ENCODE measurements around the gene TRIM15. TPM values are rescaled to one million over a fixed set of nuclear protein-coding genes. Genes with fewer than 3 reads are reported as not detected.

Gene TRIM15
- total RNA-seq, 1 experiment from 2014 or later, result 0.20 TPM

GRCh38 chr6:30160785-30161531 is 2.4 kb upstream of the TRIM15 start, which contains the start of gene TRIM10:
Gene TRIM10 (minus strand): TSS chr6:30161211. CDS start chr6:30160858, 353 bp downstream.
- no peak within 1 kb of the TSS for H3K23ac ChIP-seq (ENCODE audit: insufficient read length, low read depth, low read length)
- H2BK12ac ChIP-seq (ENCODE audit: insufficient read length, low read depth, low read length), result no peak within 1 kb of the TSS
- H2BK5ac ChIP-seq (ENCODE audit: insufficient read length, low read length), result no peak within 1 kb of the TSS
- no peaks in the 10 kb centered on the region for H3K79me1 ChIP-seq (ENCODE audit: insufficient read depth, low read depth, low read length, poor library complexity, severe bottlenecking)
- no peak for TF ChIP-seq CTCF (conservative IDR thresholded peaks at IDR 0.05)
- H3K27ac ChIP-seq (ENCODE audit: insufficient read length, low read depth, low read length), result no peak within 1 kb of the TSS
- H4K5ac ChIP-seq (ENCODE audit: insufficient read length, low read depth, low read length), result no peak within 1 kb of the TSS
- no peak for DNase-seq
- peak within 1 kb of the TSS; percentile 51 for H4K8ac ChIP-seq (replicated peaks; ENCODE audit: insufficient read length, low read depth, low read length)
- Mint-ChIP-seq H3K27me3 (ENCODE audit: low read depth) (peaks cover 48% of the 10 kb centered on the region), H3K4me1 (no peaks in the 10 kb centered on the region), H3K27ac (no peak within 1 kb of the TSS), H3K36me3 (ENCODE audit: insufficient read depth in 1 of 3, low read depth in 3 of 3) (no peaks in the 10 kb centered on the region), H3K9me3 (no peaks in the 10 kb centered on the region), H3K4me3 (no peak within 1 kb of the TSS)
- H3K9ac ChIP-seq (ENCODE audit: extremely low read depth, insufficient read length, low read length), result no peak within 1 kb of the TSS
- H4K91ac ChIP-seq (ENCODE audit: insufficient read length, low read depth, low read length), result no peak within 1 kb of the TSS
- no peak within 1 kb of the TSS for H3K4me2 ChIP-seq (ENCODE audit: insufficient read depth, insufficient read length, low read length)
- no peaks in the 10 kb centered on the region for H3K9me3 ChIP-seq (ENCODE audit: control insufficient read depth, low read depth, low read length)
- no peaks in the 10 kb centered on the region for H3K79me2 ChIP-seq (ENCODE audit: insufficient read depth, low read length)
- no peak within 1 kb of the TSS; the same call in 1 of the 2 replicates for H3K14ac ChIP-seq (ENCODE audit: insufficient read depth, low read length)
- H3K4ac ChIP-seq (ENCODE audit: low read depth, low read length), result no peak within 1 kb of the TSS
- no peaks in the 10 kb centered on the region for H3K23me2 ChIP-seq (ENCODE audit: insufficient read length, low read depth, low read length, poor library complexity, severe bottlenecking)
- no peak within 1 kb of the TSS for H3K56ac ChIP-seq (ENCODE audit: insufficient read length, low read depth, low read length)
- no peak within 1 kb of the TSS for H3T11ph ChIP-seq (ENCODE audit: low read length)
- no peak within 1 kb of the TSS for H2BK120ac ChIP-seq (ENCODE audit: low read depth, low read length, poor library complexity, severe bottlenecking)
- no peak within 1 kb of the TSS for H2AK5ac ChIP-seq (ENCODE audit: insufficient read length, low read length)
- no peak within 1 kb of the TSS for H2AFZ ChIP-seq (ENCODE audit: low read length)
- H3K18ac ChIP-seq (ENCODE audit: insufficient read length, low read depth, low read length), result no peak within 1 kb of the TSS
- H2BK15ac ChIP-seq (ENCODE audit: low read depth, low read length), result no peak within 1 kb of the TSS
- H3K27me3 ChIP-seq (ENCODE audit: insufficient read depth, low read length), result no peaks in the 10 kb centered on the region
- H3K4me1 ChIP-seq (ENCODE audit: insufficient read depth, low read length), result peaks cover 3% of the 10 kb centered on the region; the same call in 1 of the 2 replicates
- H2BK20ac ChIP-seq (ENCODE audit: low read depth, low read length, poor library complexity, severe bottlenecking), result no peak within 1 kb of the TSS
- H4K20me1 ChIP-seq (ENCODE audit: control insufficient read depth, insufficient read depth, insufficient read length), result no peaks in the 10 kb centered on the region
- WGBS (ENCODE audit: extremely low coverage, insufficient read length, low lambda C conversion rate), result no CpG with 5 or more reads among the region's 4 CpGs

Data from H9 (cell line).